PC-9 (cell line): ENCODE data around the gene WDR33. TPM values are rescaled to one million over a fixed set of nuclear protein-coding genes. Genes with fewer than 3 reads are reported as not detected.

Experiments
- BruUV-seq: library from RNA; stranded (reverse); fragments of 400-500 nt; replicated peaks from 2 replicates; lab custom pipeline; 2021; lab: Mats Ljungman, UMichigan
- CTCF ChIA-PET: fragments of 300-600 bp; sonication (Branson Sonifier 250); formaldehyde crosslinking; loops from one replicate; lab custom pipeline; 2022; ENCODE audit warnings: antibody characterized with exemption; lab: Charles Lee
- POLR2A ChIA-PET: fragments of 300-600 bp; sonication (Branson Sonifier 250); formaldehyde crosslinking; loops from one replicate; lab custom pipeline; 2022; ENCODE audit warnings: antibody characterized with exemption; ENCODE audit not compliant: unreplicated experiment; lab: Charles Lee
- DNase-seq, 2 experiments: peaks; one replicate each; pipeline versions ENCODE4 v3.0.0 to v3.0.0-alpha.2; 2015 to 2022; ENCODE audit warnings: mixed read lengths in 1 of 2
- H2AFZ ChIP-seq: fragments of 200-600 bp; sonication (generic); 2 replicates; pipeline ENCODE4 v1.8.1; 2017; ENCODE audit warnings: antibody characterized with exemption
- H3F3A ChIP-seq: fragments of 200-600 bp; sonication (generic); 2 replicates; pipeline ENCODE4 v1.8.1; 2017; ENCODE audit warnings: antibody characterized with exemption, mild to moderate bottlenecking, low read depth; ENCODE audit not compliant: insufficient read depth
- H3K27ac ChIP-seq: fragments of 200-600 bp; sonication (generic); 2 replicates; pipeline ENCODE4 v1.6.1; 2016; ENCODE audit warnings: mixed run types
- H3K27me3 ChIP-seq: fragments of 200-600 bp; sonication (generic); 2 replicates; pipeline ENCODE4 v1.6.1; 2016; ENCODE audit warnings: low read depth, mixed run types; ENCODE audit not compliant: insufficient read depth
- H3K36me3 ChIP-seq: fragments of 200-600 bp; sonication (generic); 2 replicates; pipeline ENCODE4 v1.6.1; 2016; ENCODE audit warnings: low read depth, mixed run types
- H3K4me1 ChIP-seq: fragments of 200-600 bp; sonication (generic); replicated peaks from 2 replicates; pipeline ENCODE4 v1.6.1; 2016; ENCODE audit warnings: mixed run types; ENCODE audit not compliant: insufficient read depth
- H3K4me2 ChIP-seq: fragments of 200-600 bp; sonication (generic); 2 replicates; pipeline ENCODE4 v1.6.1; 2017; ENCODE audit warnings: mixed run types
- H3K4me3 ChIP-seq: fragments of 200-600 bp; sonication (generic); 2 replicates; pipeline ENCODE4 v1.6.1; 2016; ENCODE audit warnings: mixed run types
- H3K79me2 ChIP-seq: fragments of 200-600 bp; sonication (generic); 2 replicates; pipeline ENCODE4 v1.6.1; 2017; ENCODE audit warnings: low read depth, mixed run types
- H3K9me2 ChIP-seq: fragments of 200-600 bp; sonication (generic); 2 replicates; pipeline ENCODE4 v1.8.1; 2017; ENCODE audit warnings: mild to moderate bottlenecking; ENCODE audit not compliant: insufficient read depth
- H3K9me3 ChIP-seq: fragments of 200-600 bp; sonication (generic); 2 replicates; pipeline ENCODE4 v1.8.1; 2016; ENCODE audit warnings: low read depth; ENCODE audit not compliant: insufficient read depth
- H4K20me1 ChIP-seq: fragments of 200-600 bp; sonication (generic); 2 replicates; pipeline ENCODE4 v1.8.1; 2017; ENCODE audit not compliant: insufficient read depth
- CTCF ChIP-seq: fragments of 200-600 bp; sonication (generic); conservative IDR thresholded peaks from 2 replicates; pipeline ENCODE4 v1.6.1; 2017; ENCODE audit warnings: mixed run types, antibody characterized with exemption, mild to moderate bottlenecking, moderate library complexity
- EZH2 ChIP-seq: fragments of 200-600 bp; sonication (generic); IDR thresholded peaks from 2 replicates; pipeline ENCODE4 v1.8.0; 2017; ENCODE audit warnings: antibody characterized with exemption, low read depth
- intact Hi-C: fragments of 100-400 bp; cut with micrococcal nuclease; formaldehyde crosslinking; loops from one replicate; pipeline ENCODE4 v1.10.0; 2022; ENCODE audit not compliant: unreplicated experiment
- total RNA-seq: library from RNA; stranded (reverse); gene quantifications from 2 replicates; pipeline ENCODE4 v1.2.3, GENCODE V29; 2021

WDR33 gene
- total RNA-seq, 1 experiment from 2014 or later: 59.3 TPM

GRCh38 chr2:127670957-127671290 lies 140.0 kb downstream of the WDR33 start:
- Histone ChIP-seq H3K4me1 (no peaks in the 10 kb centered on the region), H2AFZ (no peak overlapping the region), H3K36me3 (no peaks in the 10 kb centered on the region), H3K79me2 (no peaks in the 10 kb centered on the region), H4K20me1 (no peaks in the 10 kb centered on the region), H3F3A (no peaks in the 10 kb centered on the region; the same call in 1 of the 2 replicates), H3K9me2 (no peaks in the 10 kb centered on the region), H3K27ac (no peak overlapping the region), H3K4me3 (no peak overlapping the region), H3K9me3 (no peaks in the 10 kb centered on the region), H3K4me2 (no peak overlapping the region), H3K27me3 (peaks cover 87% of the 10 kb centered on the region)
- TF ChIP-seq CTCF (no peak), EZH2 (no peak)
- CTCF ChIA-PET: no interaction called here
- POLR2A ChIA-PET: no interaction called here
- intact Hi-C loops: no loop called here
- DNase-seq: no peak
- BruUV-seq: no TSS peak

DNA sequence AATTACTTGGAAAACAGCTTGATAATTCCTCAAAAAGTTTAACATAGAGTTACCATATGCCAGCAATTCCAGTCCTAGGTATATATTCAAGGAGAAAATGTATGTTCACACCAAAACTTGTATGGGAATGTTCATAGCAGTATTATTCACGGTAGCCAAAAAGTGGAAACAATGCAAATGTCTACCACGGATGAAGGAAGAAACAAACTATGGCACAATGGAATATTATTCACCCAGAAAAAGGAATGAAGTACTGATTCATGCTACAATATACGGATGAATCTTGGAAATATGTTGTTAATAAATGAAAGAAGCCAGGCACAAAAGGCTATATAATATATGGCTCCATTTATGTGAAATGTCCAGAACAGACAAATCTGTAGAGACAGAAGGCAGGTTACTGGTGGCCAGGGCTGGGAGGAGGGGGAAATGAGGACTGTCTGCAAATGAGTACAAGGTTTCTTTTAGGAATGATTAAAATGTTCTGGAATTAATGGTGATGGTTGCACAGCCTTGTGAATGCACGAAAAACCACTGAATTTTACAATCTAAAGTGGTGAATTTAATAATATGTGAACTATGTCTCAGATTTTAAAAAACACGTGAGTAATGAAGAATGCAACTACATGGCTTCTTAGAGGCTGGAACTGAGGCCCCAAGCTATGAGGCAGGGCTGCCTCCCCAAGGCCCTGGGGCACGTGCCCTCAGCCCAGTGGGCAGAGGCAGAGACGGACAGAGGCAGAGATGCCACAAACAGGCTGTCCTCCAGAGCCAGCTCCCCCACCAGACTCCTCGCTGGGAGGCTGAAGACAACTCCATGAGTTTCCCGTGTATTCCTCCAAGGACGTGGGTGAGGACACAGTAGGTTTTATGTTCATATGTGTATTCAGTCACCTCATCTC lies 140.7 kb downstream of the WDR33 start:
- no peaks in the 10 kb centered on the region for H3K36me3 ChIP-seq

DNA sequence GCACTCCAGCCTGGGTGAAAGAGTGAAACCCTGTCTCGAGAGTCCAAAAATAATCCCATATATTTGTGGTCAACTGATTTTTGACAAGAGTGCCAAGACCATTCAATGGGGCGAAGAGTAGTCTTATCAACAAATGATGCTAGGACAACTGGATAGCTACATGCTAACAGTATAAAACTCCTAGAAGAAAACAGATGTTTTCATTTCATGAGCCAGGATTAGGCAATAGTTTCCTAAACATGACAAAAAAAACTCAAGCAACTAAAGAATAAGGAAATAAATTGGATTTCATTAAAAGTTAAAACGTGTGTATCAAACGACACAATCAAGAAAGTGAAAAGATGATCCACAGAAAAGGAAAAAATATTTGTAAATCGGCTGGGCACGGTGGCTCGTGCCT lies 141.9 kb downstream of the WDR33 start:
- BruUV-seq: no TSS peak
- Histone ChIP-seq H3K9me2 (no peaks in the 10 kb centered on the region), H2AFZ (no peak overlapping the region), H3K36me3 (no peaks in the 10 kb centered on the region), H3F3A (no peaks in the 10 kb centered on the region), H3K79me2 (no peaks in the 10 kb centered on the region), H3K4me3 (no peak overlapping the region), H3K9me3 (no peaks in the 10 kb centered on the region), H3K4me2 (no peak overlapping the region), H3K27me3 (peaks cover 87% of the 10 kb centered on the region), H4K20me1 (no peaks in the 10 kb centered on the region), H3K27ac (no peak overlapping the region), H3K4me1 (no peaks in the 10 kb centered on the region)
- intact Hi-C loops: no loop called here
- POLR2A ChIA-PET: no interaction called here
- CTCF ChIA-PET: no interaction called here
- TF ChIP-seq CTCF (no peak), EZH2 (no peak)
- no peak for DNase-seq

More for the DNA sequence above, 140.7 kb downstream of the WDR33 start:
- ChIA-PET POLR2A (no interaction called here), CTCF (no interaction called here)
- no peaks in the 10 kb centered on the region for H3K9me2 ChIP-seq
- H4K20me1 ChIP-seq: no peaks in the 10 kb centered on the region
- no peaks in the 10 kb centered on the region for H3F3A ChIP-seq
- no peak overlapping the region for H3K4me2 ChIP-seq
- no peaks in the 10 kb centered on the region for H3K79me2 ChIP-seq
- TF ChIP-seq CTCF (no peak), EZH2 (no peak)
- intact Hi-C loops: no loop called here
- peaks cover 86% of the 10 kb centered on the region for H3K27me3 ChIP-seq
- no peak overlapping the region for H3K27ac ChIP-seq
- H3K4me1 ChIP-seq: no peaks in the 10 kb centered on the region
- H2AFZ ChIP-seq: no peak overlapping the region
- no peak overlapping the region for H3K4me3 ChIP-seq
- no peaks in the 10 kb centered on the region for H3K9me3 ChIP-seq
- BruUV-seq: no TSS peak
- no peak for DNase-seq
